Gastrocnemius medialis (tissue), 4 donors: ENCODE measurements around the gene CLK2. TPM values are rescaled to one million over a fixed set of nuclear protein-coding genes. Genes with fewer than 3 reads are reported as not detected.

Experiments used
- ATAC-seq, 2 donors: fragments of 150-250 bp; one replicate each; pipeline ENCODE4 v1.9.1; 2016
- DNase-seq, 2 donors: peaks; one replicate each; pipeline ENCODE4 v3.0.0-alpha.2; 2019
- H3K27ac ChIP-seq, 4 donors: fragments of 200-600 bp; sonication (generic); 1 replicate in 1 of 4; 2 replicates in 3 of 4; pipeline ENCODE4 v1.5.1; 2016 to 2018; ENCODE audit warnings: mild to moderate bottlenecking in 2 of 4, moderate library complexity in 1 of 4
- H3K27me3 ChIP-seq, 3 donors: fragments of 200-600 bp; sonication (generic) in 2 of 3; 1 replicate in 1 of 3; 2 replicates in 2 of 3; pipeline versions ENCODE4 v1.5.1 to v1.6.0; 2016 to 2019; ENCODE audit warnings: mild to moderate bottlenecking in 1 of 3, moderate library complexity in 1 of 3
- H3K36me3 ChIP-seq, 2 donors: fragments of 200-600 bp; sonication (generic) in 1 of 2; one replicate each; pipeline ENCODE4 v1.5.1; 2017 to 2018
- H3K4me1 ChIP-seq, 2 donors: fragments of 200-600 bp; sonication (generic) in 1 of 2; one replicate each; pipeline ENCODE4 v1.5.1; 2016 to 2017; ENCODE audit warnings: mild to moderate bottlenecking in 2 of 2
- H3K4me3 ChIP-seq, 4 donors: fragments of 200-600 bp; sonication (generic) in 3 of 4; 1 replicate in 1 of 4; 2 replicates in 3 of 4; pipeline ENCODE4 v1.5.1; 2016 to 2019; ENCODE audit warnings: mild to moderate bottlenecking in 2 of 4
- H3K9me3 ChIP-seq, 3 donors: fragments of 200-600 bp; sonication (generic) in 2 of 3; 1 replicate in 1 of 3; 2 replicates in 2 of 3; pipeline ENCODE4 v1.5.1; 2016 to 2019
- CTCF ChIP-seq, 5 experiments: fragments of 450-650 bp in 3 of 5; fragments of 200-600 bp in 2 of 5; sonication (generic) in 2 of 5; IDR thresholded peaks in 4 of 5; conservative IDR thresholded peaks in 1 of 5; 1 replicate in 4 of 5; 2 replicates in 1 of 5; pipeline ENCODE4 v1.5.1; 2016 to 2019; ENCODE audit warnings: antibody characterized with exemption in 5 of 5, mild to moderate bottlenecking in 3 of 5, moderate library complexity in 3 of 5
- POLR2A ChIP-seq, 2 donors: fragments of 450-650 bp; IDR thresholded peaks; one replicate each; pipeline ENCODE4 v1.6.1; 2017; ENCODE audit warnings: antibody characterized with exemption in 2 of 2, mild to moderate bottlenecking in 2 of 2, moderate library complexity in 2 of 2
- in situ Hi-C, 4 donors: fragments of 200-750 bp; cut with MboI; loops; one replicate each; pipeline versions ENCODE4 v1.15.0 to v1.8.0; 2017; ENCODE audit warnings: low sequenced_read_pairs in 4 of 4
- intact Hi-C: fragments of 100-400 bp; cut with DNase I; formaldehyde crosslinking; loops from one replicate; pipeline ENCODE4 v1.15.1; 2023; ENCODE audit warnings: low total_unique reads
- total RNA-seq, 4 donors: library from RNA; depleted of rRNA; stranded (reverse); fragments of >200 nt; gene quantifications; one replicate each; pipeline versions ENCODE4 v1.1.0 to v1.2.3, GENCODE V29; 2016

Gene CLK2
- total RNA-seq, 4 donors from 2014 or later: 7.1 to 13.1 (median 9.8) TPM

DNA sequence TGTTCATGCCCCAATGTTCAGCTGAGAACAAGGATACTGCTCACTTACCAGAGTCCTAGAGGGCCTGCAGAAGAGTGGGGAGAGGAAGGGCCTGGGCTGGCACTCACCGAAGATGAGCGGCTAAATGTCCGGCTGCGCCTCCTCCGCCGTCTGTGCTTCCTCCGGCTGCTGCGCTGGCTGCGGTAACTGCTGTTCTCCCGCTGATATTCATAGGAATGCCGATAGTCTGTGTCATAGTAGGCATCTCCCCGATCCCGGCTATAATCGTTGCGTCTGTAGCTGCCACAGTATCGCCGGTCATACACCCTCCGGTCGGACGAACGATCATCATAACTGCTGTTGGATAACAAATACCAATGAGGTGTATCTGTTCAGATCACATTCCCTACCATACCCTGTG, 3.9 kb downstream of the CLK2 start:
- peaks cover 27 to 38% of the 10 kb centered on the region in 2 donors for H3K4me1 ChIP-seq

GRCh38 chr1:155268630-155269029, 4.7 kb downstream of the CLK2 start:
- TF ChIP-seq POLR2A (IDR thresholded peaks at IDR 0.05) (no peak), CTCF (IDR thresholded peaks at IDR 0.05 in 4 of 5, conservative IDR thresholded peaks at IDR 0.05 in 1 of 5) (no peak)
- peaks cover 27 to 35% of the 10 kb centered on the region in 2 donors for H3K4me1 ChIP-seq
- intact Hi-C loops: no loop called here
- H3K27ac ChIP-seq: peak overlapping the region in 1 of 4 donors; percentile 64
- no peak overlapping the region for H3K4me3 ChIP-seq
- ATAC-seq: no peak
- H3K36me3 ChIP-seq: peaks cover 0 to 81% of the 10 kb centered on the region in 2 donors
- in situ Hi-C loops: loop anchor here in 1 of 4 donors (10.0 kb wide), 1 partner anchor 46 kb away; no protein-coding TSS in a partner anchor
- no peak for DNase-seq
- H3K27me3 ChIP-seq: no peaks in the 10 kb centered on the region
- H3K9me3 ChIP-seq: no peaks in the 10 kb centered on the region

More for the DNA sequence above, 3.9 kb downstream of the CLK2 start:
- H3K4me3 ChIP-seq: no peak overlapping the region
- in situ Hi-C loops (loop anchor here in 1 of 4 donors (10.0 kb wide), 1 partner anchor 45 kb away; no protein-coding TSS in a partner anchor), intact Hi-C loops (no loop called here)
- H3K27me3 ChIP-seq: no peaks in the 10 kb centered on the region
- ATAC-seq: no peak
- no peaks in the 10 kb centered on the region for H3K9me3 ChIP-seq
- peaks cover 0 to 73% of the 10 kb centered on the region in 2 donors for H3K36me3 ChIP-seq
- TF ChIP-seq POLR2A (IDR thresholded peaks at IDR 0.05) (no peak), CTCF (IDR thresholded peaks at IDR 0.05 in 4 of 5, conservative IDR thresholded peaks at IDR 0.05 in 1 of 5) (no peak)
- DNase-seq: no peak
- H3K27ac ChIP-seq: no peak overlapping the region

DNA sequence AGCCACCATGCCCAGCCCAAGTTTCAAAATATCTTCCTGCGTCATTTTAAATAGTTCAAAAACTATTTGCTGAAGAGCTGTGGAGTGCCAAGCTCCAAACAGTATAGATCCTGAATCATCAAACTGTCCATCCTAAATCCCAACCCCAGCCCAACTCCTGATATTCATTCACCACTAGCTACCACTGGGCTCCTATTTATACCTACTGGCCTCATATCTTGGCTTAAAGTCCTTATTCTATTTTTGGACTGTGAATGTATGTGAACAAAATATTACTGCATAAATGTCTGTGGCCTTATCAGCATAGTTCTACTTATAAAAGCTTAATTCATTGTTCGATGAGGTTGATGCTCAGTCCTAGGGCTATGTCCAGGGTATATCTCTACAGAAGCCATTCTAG, 5.9 kb downstream of the CLK2 start:
- H3K27ac ChIP-seq: peak overlapping the region; percentile 61 to 75 (median 64)
- DNase-seq (no peak), ATAC-seq (peak; percentile 67 to 86)
- no peak for TF ChIP-seq POLR2A (IDR thresholded peaks at IDR 0.05)
- no peaks in the 10 kb centered on the region for H3K27me3 ChIP-seq
- no peaks in the 10 kb centered on the region for H3K9me3 ChIP-seq
- intact Hi-C loops: no loop called here
- H3K4me1 ChIP-seq: peaks cover 30 to 40% of the 10 kb centered on the region in 2 donors
- H3K4me3 ChIP-seq: no peak overlapping the region
- H3K36me3 ChIP-seq: peaks cover 0 to 89% of the 10 kb centered on the region in 2 donors
- in situ Hi-C loops: loop anchor here in 1 of 4 donors (10.0 kb wide), 1 partner anchor 47 kb away; no protein-coding TSS in a partner anchor

DNA sequence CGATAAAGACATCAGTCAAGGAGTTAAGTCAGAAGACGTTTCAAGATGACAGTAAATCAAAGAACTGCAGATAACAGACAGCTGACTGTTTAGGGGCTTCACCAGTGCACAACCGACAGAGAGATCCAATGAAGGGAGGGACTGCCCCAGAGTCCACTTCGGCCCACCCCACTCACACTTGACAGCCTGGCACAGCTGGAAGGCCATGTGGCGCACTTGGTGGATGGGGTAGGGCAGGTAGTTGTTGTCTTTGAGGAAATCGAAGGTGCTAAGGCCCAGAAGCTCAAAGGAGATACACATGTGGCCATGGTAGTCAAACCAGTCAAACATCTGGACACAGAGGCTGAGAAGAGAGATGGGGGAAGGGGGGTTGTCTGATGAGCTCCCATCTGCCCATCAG, 6.8 kb downstream of the CLK2 start:
- Histone ChIP-seq H3K36me3 (peaks cover 0 to 87% of the 10 kb centered on the region in 2 donors), H3K27me3 (no peaks in the 10 kb centered on the region), H3K27ac (peak overlapping the region in 3 of 4 donors; percentile 61 to 64 (median 63)), H3K4me1 (peaks cover 22 to 33% of the 10 kb centered on the region in 2 donors), H3K4me3 (no peak overlapping the region), H3K9me3 (no peaks in the 10 kb centered on the region)
- intact Hi-C loops: no loop called here
- TF ChIP-seq POLR2A (IDR thresholded peaks at IDR 0.05) (no peak), CTCF (IDR thresholded peaks at IDR 0.05 in 4 of 5, conservative IDR thresholded peaks at IDR 0.05 in 1 of 5) (no peak)
- in situ Hi-C loops: loop anchor here in 1 of 4 donors (10.0 kb wide), 1 partner anchor 48 kb away; no protein-coding TSS in a partner anchor
- no peak for DNase-seq
- ATAC-seq: no peak

DNA sequence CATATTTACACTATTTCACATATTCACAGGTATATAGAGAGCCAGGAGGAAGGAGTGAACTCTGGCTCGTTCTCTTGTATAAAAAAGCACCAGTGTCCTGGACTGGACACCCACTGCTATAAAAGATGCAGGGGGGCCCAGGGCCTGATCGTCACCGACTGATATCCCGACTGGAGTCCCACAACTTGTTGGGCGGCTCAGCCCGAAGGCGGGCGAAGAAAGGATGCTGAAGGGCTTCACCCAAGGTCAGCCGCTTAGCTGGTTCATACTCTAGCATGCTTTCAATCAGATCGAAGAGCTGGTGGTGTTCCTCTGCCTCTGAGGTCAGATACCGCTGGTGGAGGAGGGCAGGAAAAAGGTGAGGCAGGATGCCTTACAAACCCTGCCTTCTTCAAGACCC, 10.2 kb downstream of the CLK2 start:
- in situ Hi-C loops (loop anchor here in 1 of 4 donors (10.0 kb wide), 1 partner anchor 52 kb away; no protein-coding TSS in a partner anchor), intact Hi-C loops (no loop called here)
- Histone ChIP-seq H3K36me3 (peaks cover 0 to 70% of the 10 kb centered on the region in 2 donors), H3K27ac (peak overlapping the region; percentile 79 to 90 (median 88)), H3K9me3 (no peaks in the 10 kb centered on the region), H3K4me1 (peaks cover 30 to 35% of the 10 kb centered on the region in 2 donors), H3K4me3 (no peak overlapping the region), H3K27me3 (no peaks in the 10 kb centered on the region)
- TF ChIP-seq CTCF (IDR thresholded peaks at IDR 0.05 in 4 of 5, conservative IDR thresholded peaks at IDR 0.05 in 1 of 5): no peak
- TF ChIP-seq POLR2A (IDR thresholded peaks at IDR 0.05): no peak
- DNase-seq: no peak
- ATAC-seq: no peak
